Liver (tissue), 9 donors: ENCODE data around the gene BHLHE23. TPM values are rescaled to one million over a fixed set of nuclear protein-coding genes. Genes with fewer than 3 reads are reported as not detected.

ENCODE experiments used
- DNase-seq: peaks from one replicate; pipeline ENCODE4 v3.0.0-alpha.2; 2017; ENCODE audit warnings: low spot score
- H3K27ac ChIP-seq, 2 donors: one replicate each; pipeline ENCODE4 v1.7.0; 2013; ENCODE audit warnings: inconsistent platforms in 2 of 2, low read length in 2 of 2, control low read depth in 1 of 2, low read depth in 1 of 2, mild to moderate bottlenecking in 1 of 2
- H3K27me3 ChIP-seq, 4 donors: one replicate each; pipeline versions ENCODE4 v1.6.1 to v1.7.0; 2013; ENCODE audit warnings: low read length in 3 of 4, inconsistent platforms in 1 of 4, mild to moderate bottlenecking in 1 of 4, moderate library complexity in 1 of 4; ENCODE audit not compliant: control insufficient read depth in 4 of 4, insufficient read depth in 4 of 4
- H3K36me3 ChIP-seq, 4 donors: one replicate each; pipeline versions ENCODE4 v1.6.1 to v1.7.0; 2013; ENCODE audit warnings: low read length in 3 of 4, mild to moderate bottlenecking in 3 of 4, low read depth in 1 of 4, moderate library complexity in 1 of 4; ENCODE audit not compliant: control insufficient read depth in 4 of 4, insufficient read depth in 3 of 4
- H3K4me1 ChIP-seq, 4 donors: one replicate each; pipeline versions ENCODE4 v1.6.1 to v1.7.0; 2013; ENCODE audit warnings: low read length in 3 of 4, mild to moderate bottlenecking in 3 of 4, moderate library complexity in 1 of 4; ENCODE audit not compliant: control insufficient read depth in 4 of 4, insufficient read depth in 4 of 4
- H3K4me3 ChIP-seq, 3 donors: one replicate each; pipeline versions ENCODE4 v1.6.1 to v1.7.0; 2013; ENCODE audit warnings: low read length in 3 of 3, control low read depth in 1 of 3, low read depth in 1 of 3, mild to moderate bottlenecking in 1 of 3
- H3K9ac ChIP-seq, 2 donors: one replicate each; pipeline ENCODE4 v1.7.0; 2013; ENCODE audit warnings: low read length in 2 of 2, mild to moderate bottlenecking in 2 of 2, moderate library complexity in 2 of 2, control low read depth in 1 of 2, low read depth in 1 of 2
- H3K9me3 ChIP-seq, 4 donors: one replicate each; pipeline versions ENCODE4 v1.6.1 to v1.7.0; 2013; ENCODE audit warnings: low read length in 3 of 4; ENCODE audit not compliant: control insufficient read depth in 4 of 4
- EGR1 ChIP-seq, 2 donors: IDR thresholded peaks; 2 replicates each; pipeline ENCODE4 v1.6.1; 2016 to 2018; ENCODE audit warnings: antibody characterized with exemption in 2 of 2, low read depth in 2 of 2
- FOXA1 ChIP-seq: IDR thresholded peaks from 2 replicates; pipeline ENCODE4 v1.6.1; 2016; ENCODE audit warnings: antibody characterized with exemption
- FOXA2 ChIP-seq: IDR thresholded peaks from 2 replicates; pipeline ENCODE4 v1.6.1; 2016; ENCODE audit warnings: antibody characterized with exemption
- GABPA ChIP-seq, 2 donors: IDR thresholded peaks in 1 of 2; conservative IDR thresholded peaks in 1 of 2; 2 replicates each; pipeline ENCODE4 v1.6.1; 2016; ENCODE audit warnings: antibody characterized with exemption in 2 of 2, mild to moderate bottlenecking in 1 of 2, moderate library complexity in 1 of 2
- HNF4A ChIP-seq, 2 donors: conservative IDR thresholded peaks; 2 replicates each; pipeline ENCODE4 v1.6.1; 2016; ENCODE audit warnings: antibody characterized with exemption in 2 of 2, mild to moderate bottlenecking in 2 of 2
- HNF4G ChIP-seq: IDR thresholded peaks from 2 replicates; pipeline ENCODE4 v1.6.1; 2016; ENCODE audit warnings: antibody characterized with exemption
- JUND ChIP-seq, 2 donors: IDR thresholded peaks; 2 replicates each; pipeline ENCODE4 v1.6.1; 2016; ENCODE audit warnings: antibody characterized with exemption in 2 of 2
- NR2F2 ChIP-seq: IDR thresholded peaks from 2 replicates; pipeline ENCODE4 v1.6.1; 2016; ENCODE audit warnings: antibody characterized with exemption
- RAD21 ChIP-seq, 2 donors: IDR thresholded peaks; 2 replicates each; pipeline ENCODE4 v1.6.1; 2016; ENCODE audit warnings: antibody characterized with exemption in 2 of 2, mild to moderate bottlenecking in 2 of 2
- RXRA ChIP-seq, 2 donors: IDR thresholded peaks; 2 replicates each; pipeline ENCODE4 v1.6.1; 2017 to 2018; ENCODE audit warnings: antibody characterized with exemption in 2 of 2, mild to moderate bottlenecking in 1 of 2
- SP1 ChIP-seq: IDR thresholded peaks from 2 replicates; pipeline ENCODE4 v1.6.1; 2018; ENCODE audit warnings: antibody characterized with exemption, mild to moderate bottlenecking
- TAF1 ChIP-seq: conservative IDR thresholded peaks from 2 replicates; pipeline ENCODE4 v1.6.1; 2016; ENCODE audit warnings: antibody characterized with exemption, mild to moderate bottlenecking
- YY1 ChIP-seq: IDR thresholded peaks from 2 replicates; pipeline ENCODE4 v1.6.1; 2016; ENCODE audit warnings: antibody characterized with exemption, mild to moderate bottlenecking
- WGBS: extraction: QIAGEN DNeasy Blood & Tissue Kit; methylation state at CpG from one replicate; pipeline ENCODE4 v1.1.7; 2013; 5-methylcytosine and 5-hydroxymethylcytosine counted together
- polyA plus RNA-seq, 2 donors: library from polyadenylated mRNA; stranded (reverse) in 1 of 2; unstranded in 1 of 2; fragments of 200-250 nt in 1 of 2; fragments of >200 nt in 1 of 2; fragmentation: Nextera tagmentation in 1 of 2; extraction: Ambion mirVana in 1 of 2; gene quantifications; one replicate each; pipeline versions ENCODE4 v1.2.1 to v1.2.3, GENCODE V29; 2013 to 2015
- total RNA-seq, 2 donors: library from RNA; depleted of rRNA; stranded (reverse); fragments of >200 nt; gene quantifications; one replicate each; pipeline ENCODE4 v1.2.3, GENCODE V29; 2014
- TF ChIP-seq, protein P1 (sequence below): fragments of 150-350 bp; IDR thresholded peaks from 2 replicates; pipeline ENCODE4 v1.5.1; 2017; ENCODE audit warnings: improper control_type of control experiment, low read depth, low read length; ENCODE audit not compliant: missing input control
- TF ChIP-seq, protein P2 (sequence below): IDR thresholded peaks from 2 replicates; pipeline ENCODE4 v1.6.1; 2016; ENCODE audit warnings: antibody characterized with exemption
- TF ChIP-seq, protein P3 (sequence below): IDR thresholded peaks from 2 replicates; pipeline ENCODE4 v1.6.1; 2016; ENCODE audit warnings: antibody characterized with exemption
- TF ChIP-seq, protein P4 (sequence below): IDR thresholded peaks from 2 replicates; pipeline ENCODE4 v1.6.1; 2016; ENCODE audit warnings: antibody characterized with exemption, mild to moderate bottlenecking
- TF ChIP-seq, protein P5 (sequence below): IDR thresholded peaks from 2 replicates; pipeline ENCODE4 v1.6.1; 2016; ENCODE audit warnings: antibody characterized with exemption
- donor health status: healthy.
- donor health status: healthy.
- donor health status: healthy.
- donor health status: healthy.
- donor health status: healthy.

BHLHE23 gene
- total and polyA plus RNA-seq, 4 donors, result not detected

DNA sequence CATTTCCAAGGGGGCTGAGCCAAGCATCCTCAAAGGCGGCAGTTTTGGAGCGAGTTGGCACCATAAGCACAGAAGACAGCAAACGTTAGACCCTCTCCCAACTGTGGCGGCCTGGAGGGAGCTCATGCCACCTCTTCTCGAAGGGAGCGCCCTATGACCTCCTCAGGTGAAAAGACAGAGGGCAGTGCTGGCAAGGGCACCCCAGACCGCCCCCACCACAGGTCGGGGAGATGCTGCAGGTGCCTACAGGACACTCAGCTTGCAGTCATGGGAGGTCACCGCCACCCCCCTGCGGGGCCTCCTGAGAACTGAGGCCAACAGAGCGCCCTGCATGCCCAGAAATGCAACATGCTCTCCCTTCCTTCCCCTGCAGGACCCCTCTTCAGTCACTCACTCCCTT is 45.1 kb upstream of the BHLHE23 start:
- H3K36me3 ChIP-seq, result no peaks in the 10 kb centered on the region
- DNase-seq, result no peak
- H3K4me3 ChIP-seq, result no peak overlapping the region
- no peak for TF ChIP-seq RAD21 (IDR thresholded peaks at IDR 0.05)
- TF ChIP-seq YY1, result no peak
- no peak for TF ChIP-seq FOXA2
- TF ChIP-seq, protein P1, sequence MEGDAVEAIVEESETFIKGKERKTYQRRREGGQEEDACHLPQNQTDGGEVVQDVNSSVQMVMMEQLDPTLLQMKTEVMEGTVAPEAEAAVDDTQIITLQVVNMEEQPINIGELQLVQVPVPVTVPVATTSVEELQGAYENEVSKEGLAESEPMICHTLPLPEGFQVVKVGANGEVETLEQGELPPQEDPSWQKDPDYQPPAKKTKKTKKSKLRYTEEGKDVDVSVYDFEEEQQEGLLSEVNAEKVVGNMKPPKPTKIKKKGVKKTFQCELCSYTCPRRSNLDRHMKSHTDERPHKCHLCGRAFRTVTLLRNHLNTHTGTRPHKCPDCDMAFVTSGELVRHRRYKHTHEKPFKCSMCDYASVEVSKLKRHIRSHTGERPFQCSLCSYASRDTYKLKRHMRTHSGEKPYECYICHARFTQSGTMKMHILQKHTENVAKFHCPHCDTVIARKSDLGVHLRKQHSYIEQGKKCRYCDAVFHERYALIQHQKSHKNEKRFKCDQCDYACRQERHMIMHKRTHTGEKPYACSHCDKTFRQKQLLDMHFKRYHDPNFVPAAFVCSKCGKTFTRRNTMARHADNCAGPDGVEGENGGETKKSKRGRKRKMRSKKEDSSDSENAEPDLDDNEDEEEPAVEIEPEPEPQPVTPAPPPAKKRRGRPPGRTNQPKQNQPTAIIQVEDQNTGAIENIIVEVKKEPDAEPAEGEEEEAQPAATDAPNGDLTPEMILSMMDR, result no peak
- TF ChIP-seq FOXA1, result no peak
- TF ChIP-seq, protein P2, sequence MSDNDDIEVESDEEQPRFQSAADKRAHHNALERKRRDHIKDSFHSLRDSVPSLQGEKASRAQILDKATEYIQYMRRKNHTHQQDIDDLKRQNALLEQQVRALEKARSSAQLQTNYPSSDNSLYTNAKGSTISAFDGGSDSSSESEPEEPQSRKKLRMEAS, result no peak
- TF ChIP-seq NR2F2, result no peak
- no peak for TF ChIP-seq HNF4G
- TF ChIP-seq, protein P3, sequence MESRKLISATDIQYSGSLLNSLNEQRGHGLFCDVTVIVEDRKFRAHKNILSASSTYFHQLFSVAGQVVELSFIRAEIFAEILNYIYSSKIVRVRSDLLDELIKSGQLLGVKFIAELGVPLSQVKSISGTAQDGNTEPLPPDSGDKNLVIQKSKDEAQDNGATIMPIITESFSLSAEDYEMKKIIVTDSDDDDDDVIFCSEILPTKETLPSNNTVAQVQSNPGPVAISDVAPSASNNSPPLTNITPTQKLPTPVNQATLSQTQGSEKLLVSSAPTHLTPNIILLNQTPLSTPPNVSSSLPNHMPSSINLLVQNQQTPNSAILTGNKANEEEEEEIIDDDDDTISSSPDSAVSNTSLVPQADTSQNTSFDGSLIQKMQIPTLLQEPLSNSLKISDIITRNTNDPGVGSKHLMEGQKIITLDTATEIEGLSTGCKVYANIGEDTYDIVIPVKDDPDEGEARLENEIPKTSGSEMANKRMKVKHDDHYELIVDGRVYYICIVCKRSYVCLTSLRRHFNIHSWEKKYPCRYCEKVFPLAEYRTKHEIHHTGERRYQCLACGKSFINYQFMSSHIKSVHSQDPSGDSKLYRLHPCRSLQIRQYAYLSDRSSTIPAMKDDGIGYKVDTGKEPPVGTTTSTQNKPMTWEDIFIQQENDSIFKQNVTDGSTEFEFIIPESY, result no peak
- TF ChIP-seq SP1, result no peak
- TF ChIP-seq, protein P4, sequence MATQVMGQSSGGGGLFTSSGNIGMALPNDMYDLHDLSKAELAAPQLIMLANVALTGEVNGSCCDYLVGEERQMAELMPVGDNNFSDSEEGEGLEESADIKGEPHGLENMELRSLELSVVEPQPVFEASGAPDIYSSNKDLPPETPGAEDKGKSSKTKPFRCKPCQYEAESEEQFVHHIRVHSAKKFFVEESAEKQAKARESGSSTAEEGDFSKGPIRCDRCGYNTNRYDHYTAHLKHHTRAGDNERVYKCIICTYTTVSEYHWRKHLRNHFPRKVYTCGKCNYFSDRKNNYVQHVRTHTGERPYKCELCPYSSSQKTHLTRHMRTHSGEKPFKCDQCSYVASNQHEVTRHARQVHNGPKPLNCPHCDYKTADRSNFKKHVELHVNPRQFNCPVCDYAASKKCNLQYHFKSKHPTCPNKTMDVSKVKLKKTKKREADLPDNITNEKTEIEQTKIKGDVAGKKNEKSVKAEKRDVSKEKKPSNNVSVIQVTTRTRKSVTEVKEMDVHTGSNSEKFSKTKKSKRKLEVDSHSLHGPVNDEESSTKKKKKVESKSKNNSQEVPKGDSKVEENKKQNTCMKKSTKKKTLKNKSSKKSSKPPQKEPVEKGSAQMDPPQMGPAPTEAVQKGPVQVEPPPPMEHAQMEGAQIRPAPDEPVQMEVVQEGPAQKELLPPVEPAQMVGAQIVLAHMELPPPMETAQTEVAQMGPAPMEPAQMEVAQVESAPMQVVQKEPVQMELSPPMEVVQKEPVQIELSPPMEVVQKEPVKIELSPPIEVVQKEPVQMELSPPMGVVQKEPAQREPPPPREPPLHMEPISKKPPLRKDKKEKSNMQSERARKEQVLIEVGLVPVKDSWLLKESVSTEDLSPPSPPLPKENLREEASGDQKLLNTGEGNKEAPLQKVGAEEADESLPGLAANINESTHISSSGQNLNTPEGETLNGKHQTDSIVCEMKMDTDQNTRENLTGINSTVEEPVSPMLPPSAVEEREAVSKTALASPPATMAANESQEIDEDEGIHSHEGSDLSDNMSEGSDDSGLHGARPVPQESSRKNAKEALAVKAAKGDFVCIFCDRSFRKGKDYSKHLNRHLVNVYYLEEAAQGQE, result no peak
- no peak for TF ChIP-seq TAF1
- TF ChIP-seq EGR1 (IDR thresholded peaks at IDR 0.05; ENCODE audit: low read depth in 2 of 2), result no peak
- no peak for TF ChIP-seq JUND (IDR thresholded peaks at IDR 0.05)
- no peak for TF ChIP-seq HNF4A (conservative IDR thresholded peaks at IDR 0.05)
- no peak for TF ChIP-seq RXRA (IDR thresholded peaks at IDR 0.05)
- H3K9ac ChIP-seq, result no peak overlapping the region
- peaks cover 0 to 2% (median 0%) of the 10 kb centered on the region in 4 donors for H3K27me3 ChIP-seq
- H3K4me1 ChIP-seq, result peaks cover 0 to 5% (median 0%) of the 10 kb centered on the region in 4 donors
- no peaks in the 10 kb centered on the region for H3K9me3 ChIP-seq
- 78% methylated on average over 11 of the region's 11 CpGs for WGBS
- no peak overlapping the region for H3K27ac ChIP-seq

DNA sequence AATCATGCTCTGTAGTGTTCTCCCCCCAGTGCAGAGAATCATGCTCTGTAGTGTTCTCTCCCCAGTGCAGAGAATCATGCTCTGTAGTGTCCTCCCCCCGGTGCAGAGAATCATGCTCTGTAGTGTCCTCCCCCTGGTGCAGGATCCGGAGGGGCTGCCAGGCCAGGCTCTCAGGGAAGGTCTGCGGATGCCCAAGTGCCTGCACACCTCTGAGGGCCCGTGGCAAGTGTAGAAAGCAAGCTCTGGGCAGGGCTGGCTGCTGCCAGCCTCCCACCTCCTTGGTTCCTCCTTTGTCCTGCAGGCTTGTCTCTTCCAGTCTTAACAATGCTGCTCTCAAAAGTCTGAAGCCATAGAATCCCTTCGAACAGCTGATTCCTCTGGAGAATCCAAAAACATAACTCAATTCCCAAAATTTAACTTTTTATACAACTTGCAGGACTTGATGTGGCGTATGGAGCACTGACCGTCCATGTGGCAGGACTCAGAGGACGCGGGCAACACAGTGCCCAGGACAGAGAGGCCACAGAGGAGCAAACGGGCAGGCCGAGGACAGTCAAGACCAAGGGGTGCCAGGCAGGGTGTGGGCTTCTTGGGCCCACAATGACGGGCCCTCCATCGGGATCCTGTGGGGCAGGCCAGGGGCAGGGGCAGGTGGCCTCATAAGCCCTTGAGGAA is 44.6 kb upstream of the BHLHE23 start:
- no peaks in the 10 kb centered on the region for H3K36me3 ChIP-seq
- no peaks in the 10 kb centered on the region for H3K9me3 ChIP-seq
- DNase-seq, result no peak
- no peak overlapping the region for H3K27ac ChIP-seq
- no peak overlapping the region for H3K9ac ChIP-seq
- 91% methylated on average over 13 of the region's 13 CpGs for WGBS
- no peak for TF ChIP-seq SP1
- no peak for TF ChIP-seq NR2F2
- no peak for TF ChIP-seq HNF4G
- TF ChIP-seq GABPA (IDR thresholded peaks at IDR 0.05 in 1 of 2, conservative IDR thresholded peaks at IDR 0.05 in 1 of 2), result no peak
- no peak for TF ChIP-seq RXRA (IDR thresholded peaks at IDR 0.05)
- TF ChIP-seq, protein P1, result no peak
- TF ChIP-seq EGR1 (IDR thresholded peaks at IDR 0.05; ENCODE audit: low read depth in 2 of 2), result no peak
- TF ChIP-seq, protein P5, sequence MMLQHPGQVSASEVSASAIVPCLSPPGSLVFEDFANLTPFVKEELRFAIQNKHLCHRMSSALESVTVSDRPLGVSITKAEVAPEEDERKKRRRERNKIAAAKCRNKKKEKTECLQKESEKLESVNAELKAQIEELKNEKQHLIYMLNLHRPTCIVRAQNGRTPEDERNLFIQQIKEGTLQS, result no peak
- TF ChIP-seq JUND (IDR thresholded peaks at IDR 0.05), result no peak
- H3K4me1 ChIP-seq, result peaks cover 0 to 2% (median 0%) of the 10 kb centered on the region in 4 donors
- H3K4me3 ChIP-seq, result no peak overlapping the region
- H3K27me3 ChIP-seq, result peaks cover 0 to 3% (median 0%) of the 10 kb centered on the region in 4 donors
